Lower leg skin (tissue), 3 donors: Measurements from ENCODE around the gene NGLY1.

Experiments used
- CTCF ChIP-seq, 3 donors: fragments of 450-650 bp; IDR thresholded peaks; one replicate each; pipeline ENCODE4 v1.5.1; 2016; ENCODE audit warnings: antibody characterized with exemption in 3 of 3, mild to moderate bottlenecking in 3 of 3, moderate library complexity in 2 of 3
- POLR2A ChIP-seq, 2 donors: fragments of 450-650 bp; IDR thresholded peaks; one replicate each; pipeline ENCODE4 v1.6.1; 2016 to 2017; ENCODE audit warnings: antibody characterized with exemption in 2 of 2, mild to moderate bottlenecking in 1 of 2, moderate library complexity in 1 of 2

- TF ChIP-seq CTCF (IDR thresholded peaks at IDR 0.05) (no peak), POLR2A (IDR thresholded peaks at IDR 0.05) (no peak)
These were observed at the start of gene NGLY1 for GRCh38 chr3:25782938-25783660.
